ENCODE measurements around the gene ROR1.

The ROR1 gene

GRCh38 chr1:63880958-63881576 is 107.2 kb downstream of the ROR1 start:
- DNase-seq (ENCODE audit: low read depth in 1 of 2, low spot score in 1 of 2), result no peak

GRCh38 chr1:63882048-63882704 is 108.4 kb downstream of the ROR1 start:
- no peak for DNase-seq (ENCODE audit: low read depth in 1 of 2, low spot score in 1 of 2)

DNA sequence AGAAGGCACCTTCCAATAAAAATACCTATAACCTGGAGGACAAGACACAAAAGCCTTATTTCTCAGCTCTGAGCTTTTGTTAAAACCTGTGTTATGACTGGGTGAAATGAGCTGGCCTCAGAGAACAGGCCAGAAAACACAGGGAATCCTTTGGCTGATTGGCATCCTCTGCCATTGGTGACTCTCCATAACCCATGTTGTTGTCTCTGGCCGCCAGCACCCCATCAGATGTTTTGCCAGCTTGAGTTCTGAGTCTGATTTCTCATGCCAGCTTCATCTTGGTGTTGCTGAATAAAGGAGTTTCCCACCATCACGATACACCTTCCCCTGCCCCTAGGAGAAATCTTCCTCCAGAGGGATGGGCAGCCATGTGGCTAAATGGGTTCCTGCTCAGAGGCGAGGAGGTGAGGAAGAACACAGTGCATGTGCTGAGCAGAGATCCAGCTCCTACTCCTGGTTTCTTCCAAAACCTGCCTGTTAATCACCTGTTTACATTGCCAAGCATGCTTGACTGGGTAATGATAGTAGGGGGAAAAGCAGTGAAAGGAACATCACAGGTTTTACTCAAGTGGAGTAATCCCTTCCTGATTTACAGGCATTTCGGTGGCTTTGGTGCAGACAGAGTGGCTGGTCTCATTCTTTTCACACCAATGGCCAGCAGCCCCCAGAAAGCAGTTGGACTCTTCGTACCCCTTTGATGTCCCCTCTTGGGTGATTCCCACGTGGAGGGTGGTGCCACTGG is 109.8 kb downstream of the ROR1 start:
- no peak for DNase-seq (ENCODE audit: low read depth in 1 of 2, low spot score in 1 of 2)

DNA sequence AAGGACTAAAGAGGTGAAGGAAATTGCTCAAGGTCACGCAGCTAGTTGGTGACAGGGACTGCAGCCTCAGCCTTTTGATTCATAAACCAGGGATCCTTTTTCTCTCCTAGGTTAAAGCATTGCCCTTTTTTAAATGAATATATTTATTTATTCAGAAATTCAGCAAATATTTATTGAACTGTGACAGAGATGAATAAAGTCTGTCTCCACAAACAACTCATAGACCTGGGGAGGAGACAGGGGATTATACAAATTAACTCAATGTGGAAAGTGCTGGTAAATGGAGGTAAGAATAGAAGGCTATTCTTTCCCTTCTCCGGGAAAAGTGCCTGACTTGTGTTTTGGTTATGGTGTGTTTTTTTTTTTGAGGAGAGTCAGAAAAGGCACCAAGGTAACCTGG is 110.7 kb downstream of the ROR1 start:
- no peak for DNase-seq (ENCODE audit: low read depth in 1 of 2, low spot score in 1 of 2)

DNA sequence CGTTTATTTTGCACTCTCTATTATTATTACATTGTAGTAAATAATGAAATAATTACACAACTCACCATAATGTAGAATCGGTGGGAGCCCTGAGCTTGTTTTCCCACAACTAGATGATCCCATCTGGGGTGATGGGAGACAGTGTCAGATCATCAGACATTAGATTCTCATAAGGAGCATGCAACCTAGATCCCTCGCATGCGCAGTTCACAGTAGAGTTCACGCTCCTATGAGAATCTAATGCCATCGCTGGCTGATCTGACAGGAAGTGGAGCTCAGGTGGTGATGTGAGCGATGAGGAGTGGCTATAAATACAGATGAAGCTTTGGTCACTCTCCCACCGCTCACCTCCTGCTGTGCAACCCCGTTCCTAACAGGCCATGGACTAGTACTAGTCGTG is 112.1 kb downstream of the ROR1 start:
- no peak for DNase-seq (ENCODE audit: low read depth in 1 of 2, low spot score in 1 of 2)

- no peak for DNase-seq (ENCODE audit: low read depth in 1 of 2, low spot score in 1 of 2)
These were observed 112.5 kb downstream of the ROR1 start for GRCh38 chr1:63886340-63886739.

- no peak for DNase-seq (ENCODE audit: low read depth in 1 of 2, low spot score in 1 of 2)
These were observed 114.0 kb downstream of the ROR1 start for GRCh38 chr1:63887809-63888208.

DNA sequence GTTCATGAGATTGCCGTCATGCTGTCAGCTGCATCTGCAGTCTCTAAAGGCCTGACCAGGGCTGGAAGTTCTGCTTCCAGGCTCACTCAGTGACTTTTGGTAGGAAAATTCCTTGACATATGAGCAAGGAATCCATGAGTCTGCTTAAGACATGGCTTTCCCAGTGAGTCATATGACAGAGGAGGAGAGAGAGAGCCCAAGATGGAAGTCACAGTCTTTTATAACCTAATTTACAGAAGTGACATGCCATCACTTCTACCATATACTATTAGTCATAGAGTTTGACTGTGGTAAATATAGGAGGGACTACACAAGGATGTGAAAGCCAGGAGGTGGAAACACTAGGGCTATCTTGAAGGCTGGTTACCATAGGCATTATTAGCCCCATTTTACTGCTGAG is 115.2 kb downstream of the ROR1 start:
- DNase-seq (ENCODE audit: low read depth in 1 of 2, low spot score in 1 of 2), result no peak

DNA sequence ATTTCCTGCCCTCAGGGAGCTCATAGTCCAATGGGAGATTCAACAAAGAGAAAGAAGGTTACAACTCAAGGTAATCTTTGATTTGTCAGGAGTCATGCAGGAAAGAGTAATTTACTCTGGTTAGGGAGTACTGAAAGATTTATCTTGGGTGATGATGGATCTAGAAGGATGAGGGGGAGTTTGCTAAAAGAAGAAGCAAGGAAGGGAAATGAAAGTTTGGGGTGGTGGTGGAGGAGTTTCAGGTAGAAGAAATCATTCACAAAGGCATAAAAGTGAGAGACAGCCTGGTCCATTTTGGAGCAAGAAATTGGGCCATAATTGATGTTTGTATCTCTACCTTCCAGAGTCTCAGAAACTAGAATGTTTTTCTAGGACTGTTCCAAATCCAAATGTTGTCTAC is 116.7 kb downstream of the ROR1 start:
- DNase-seq (ENCODE audit: low read depth in 1 of 2, low spot score in 1 of 2), result no peak

DNA sequence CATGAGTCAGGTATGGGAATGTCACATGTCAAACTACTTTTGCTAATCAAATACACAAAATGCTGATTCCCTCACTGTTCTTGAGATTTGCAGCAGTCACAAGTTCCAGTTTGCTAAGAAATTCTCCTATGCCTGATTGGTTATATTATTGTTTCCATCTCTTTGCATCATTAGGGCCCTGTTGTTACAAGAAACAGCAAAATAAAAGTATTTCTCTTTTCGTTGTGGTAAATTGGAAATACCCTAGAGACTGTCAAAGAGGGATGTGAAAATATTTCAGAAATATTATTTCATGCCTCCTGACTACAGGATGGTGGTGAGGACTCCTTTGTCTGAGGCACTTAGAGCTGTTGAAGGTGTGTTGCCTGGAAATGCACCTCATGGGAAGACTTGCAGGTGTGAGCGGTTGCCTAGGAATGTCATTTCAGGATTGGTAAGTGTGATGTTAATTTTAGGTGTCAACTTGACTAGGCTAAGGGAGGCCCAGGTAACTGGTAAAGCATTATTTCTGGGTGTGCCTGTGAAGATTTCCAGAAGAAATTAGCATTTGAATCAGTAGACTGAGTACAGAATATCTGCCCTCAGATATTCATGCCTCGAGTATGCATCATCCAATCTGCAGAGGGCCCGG is 117.4 kb downstream of the ROR1 start:
- no peak for DNase-seq (ENCODE audit: low read depth in 1 of 2, low spot score in 1 of 2)

DNA sequence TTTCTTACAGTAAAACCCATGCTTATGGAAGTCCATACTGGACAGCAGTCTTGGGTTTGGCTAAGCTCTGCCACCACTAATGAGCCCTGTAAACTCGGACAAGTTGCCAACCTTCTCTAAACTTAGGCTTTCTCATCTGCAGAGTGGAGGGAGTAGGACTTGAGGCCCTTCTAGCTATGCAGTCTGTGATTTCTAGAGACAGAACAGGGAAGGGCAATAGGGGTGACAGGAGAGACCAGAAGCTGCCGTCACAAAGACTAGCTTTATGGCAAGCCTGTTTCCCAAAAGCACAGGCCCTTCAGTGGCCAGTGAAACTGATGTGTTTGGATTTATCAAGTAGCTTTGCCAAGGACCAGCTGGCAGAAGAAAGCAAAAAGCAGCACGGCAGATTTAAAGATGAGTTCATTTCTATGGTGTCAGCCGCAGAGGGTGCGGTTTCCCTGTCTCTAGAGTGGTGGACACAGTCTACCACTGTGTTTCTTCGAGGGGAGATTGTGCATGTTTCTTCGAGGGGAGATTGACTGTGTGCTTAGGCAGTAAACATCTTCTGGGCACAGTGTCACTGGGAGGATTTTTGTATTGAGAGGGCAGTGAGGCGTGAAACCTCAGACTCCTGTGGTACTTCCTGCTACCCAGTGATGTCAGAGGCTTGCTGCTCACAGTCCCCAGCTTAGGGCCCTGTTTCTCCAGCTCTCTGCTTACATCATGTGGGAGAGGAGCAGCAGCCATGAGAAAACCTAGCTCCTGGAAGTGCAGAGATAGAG is 119.0 kb downstream of the ROR1 start:
- no peak for DNase-seq (ENCODE audit: low read depth in 1 of 2, low spot score in 1 of 2)

- no peak for DNase-seq (ENCODE audit: low read depth in 1 of 2, low spot score in 1 of 2)
These were observed 120.2 kb downstream of the ROR1 start for GRCh38 chr1:63893976-63894375.

DNA sequence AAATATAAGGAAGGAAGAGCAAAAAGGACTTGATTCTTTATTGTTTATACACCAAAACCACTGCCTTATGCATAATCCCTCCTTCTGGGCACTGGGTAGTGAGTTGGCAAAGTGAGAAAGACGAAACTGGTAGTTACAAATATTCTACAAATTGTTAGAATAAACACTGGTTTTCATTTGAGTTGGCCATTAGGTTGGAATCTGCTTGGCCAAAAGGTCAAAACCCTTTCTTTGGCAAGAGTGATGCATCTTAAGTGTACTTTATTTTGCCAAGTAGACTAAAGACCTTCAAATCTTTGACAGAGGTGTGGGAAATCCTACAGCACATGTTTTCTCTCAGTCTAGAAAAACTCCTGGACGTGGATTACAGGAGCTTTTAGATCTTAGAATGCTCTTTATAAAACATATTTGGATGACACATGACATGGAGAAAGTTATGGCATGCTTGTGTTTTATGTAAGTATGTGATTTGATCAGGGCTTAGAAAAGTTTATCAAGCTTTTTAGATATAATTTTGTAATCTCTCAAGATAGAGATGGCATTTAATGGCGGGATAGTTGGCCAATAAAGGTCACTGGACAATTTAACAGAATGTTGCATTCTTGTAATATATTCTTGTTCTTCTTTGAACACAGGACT is 120.9 kb downstream of the ROR1 start:
- no peak for DNase-seq (ENCODE audit: low read depth in 1 of 2, low spot score in 1 of 2)

- DNase-seq (ENCODE audit: low read depth in 1 of 2, low spot score in 1 of 2), result no peak
These were observed 122.9 kb downstream of the ROR1 start for GRCh38 chr1:63896755-63897154.

DNA sequence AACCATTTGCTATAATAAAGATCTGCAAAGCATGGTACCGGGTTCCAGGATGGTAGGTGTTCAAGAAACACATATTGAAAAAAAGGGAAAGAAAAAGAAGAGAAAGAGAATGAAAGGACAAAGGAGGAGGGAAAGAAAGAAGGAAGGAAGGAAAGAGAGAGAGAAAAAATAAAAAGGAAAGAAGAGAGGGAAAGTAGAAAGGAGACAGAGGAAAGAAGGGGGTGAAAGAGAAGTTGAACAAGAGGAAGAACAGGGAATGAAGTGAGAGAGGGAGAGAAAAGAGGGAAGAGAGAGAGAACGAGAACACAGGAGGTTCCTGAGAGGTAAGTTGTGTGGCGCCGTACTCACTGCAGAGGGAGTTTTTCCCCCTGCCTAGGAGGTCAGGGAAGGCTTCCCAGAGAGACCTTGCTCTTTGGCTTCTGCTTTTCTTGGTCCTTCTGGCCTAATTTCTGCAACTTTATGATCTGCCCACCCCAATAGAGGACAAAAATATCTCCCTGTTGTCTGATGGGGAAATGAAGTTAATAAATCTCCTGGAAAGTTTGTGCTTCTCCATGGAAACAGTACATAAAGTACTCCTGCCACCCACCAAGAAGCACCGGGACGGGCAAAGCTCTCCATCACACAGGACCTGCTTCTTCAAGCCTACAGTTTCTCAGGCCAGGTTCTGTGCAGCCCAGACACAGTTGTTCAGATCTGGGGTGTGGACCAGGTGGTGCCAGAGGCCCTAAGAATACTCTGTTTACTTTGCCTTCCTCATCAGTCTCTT is 124.8 kb downstream of the ROR1 start:
- DNase-seq (ENCODE audit: low read depth in 1 of 2, low spot score in 1 of 2), result no peak

GRCh38 chr1:63901094-63901493 is 127.3 kb downstream of the ROR1 start:
- DNase-seq (ENCODE audit: low read depth in 1 of 2, low spot score in 1 of 2), result no peak

GRCh38 chr1:63902844-63903589 is 129.2 kb downstream of the ROR1 start:
- DNase-seq (ENCODE audit: low read depth in 1 of 2, low spot score in 1 of 2), result no peak

- DNase-seq (ENCODE audit: low read depth in 1 of 2, low spot score in 1 of 2), result no peak
These were observed 130.3 kb downstream of the ROR1 start for GRCh38 chr1:63903947-63904610.

- DNase-seq (ENCODE audit: low read depth in 1 of 2, low spot score in 1 of 2), result no peak
These were observed 131.0 kb downstream of the ROR1 start for GRCh38 chr1:63904826-63905225.
